ENCODE results near the gene C19orf38. TPM values are rescaled to one million over a fixed set of nuclear protein-coding genes. Genes with fewer than 3 reads are reported as not detected.

Gene C19orf38
- total and polyA plus RNA-seq, 4 donors = 0.97 to 3.9 (median 1.5) TPM

- DNase-seq (ENCODE audit: low spot score) = no peak
- Histone ChIP-seq H3K36me3 (ENCODE audit: control insufficient read depth in 4 of 4, insufficient read depth in 3 of 4, low read depth in 1 of 4, low read length in 3 of 4) (peaks cover 2 to 48% (median 7%) of the 10 kb centered on the region in 4 donors), H3K27ac (ENCODE audit: low read depth in 1 of 2, low read length in 2 of 2) (no peak overlapping the region), H3K27me3 (ENCODE audit: control insufficient read depth in 4 of 4, insufficient read depth in 4 of 4, low read length in 3 of 4) (no peaks in the 10 kb centered on the region), H3K4me3 (ENCODE audit: low read depth in 1 of 3, low read length in 3 of 3) (no peak overlapping the region), H3K9ac (ENCODE audit: low read depth in 1 of 2, low read length in 2 of 2) (no peak overlapping the region), H3K9me3 (ENCODE audit: control insufficient read depth in 4 of 4, low read length in 3 of 4) (no peaks in the 10 kb centered on the region), H3K4me1 (ENCODE audit: control insufficient read depth in 4 of 4, insufficient read depth in 4 of 4, low read length in 3 of 4) (no peaks in the 10 kb centered on the region)
- no peak for TF ChIP-seq RAD21 (IDR thresholded peaks at IDR 0.05)
- TF ChIP-seq FOXA2 (IDR thresholded peaks at IDR 0.05) = no peak
- TF ChIP-seq, protein P1, sequence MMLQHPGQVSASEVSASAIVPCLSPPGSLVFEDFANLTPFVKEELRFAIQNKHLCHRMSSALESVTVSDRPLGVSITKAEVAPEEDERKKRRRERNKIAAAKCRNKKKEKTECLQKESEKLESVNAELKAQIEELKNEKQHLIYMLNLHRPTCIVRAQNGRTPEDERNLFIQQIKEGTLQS (IDR thresholded peaks at IDR 0.05) = no peak
- no peak for TF ChIP-seq HNF4G (IDR thresholded peaks at IDR 0.05)
- no peak for TF ChIP-seq TAF1 (conservative IDR thresholded peaks at IDR 0.05)
- no peak for TF ChIP-seq FOXA1 (IDR thresholded peaks at IDR 0.05)
- no peak for TF ChIP-seq EGR1 (IDR thresholded peaks at IDR 0.05; ENCODE audit: low read depth in 2 of 2)
- no peak for TF ChIP-seq REST (IDR thresholded peaks at IDR 0.05)
- no peak for TF ChIP-seq HNF4A (conservative IDR thresholded peaks at IDR 0.05)
- TF ChIP-seq, protein P2, sequence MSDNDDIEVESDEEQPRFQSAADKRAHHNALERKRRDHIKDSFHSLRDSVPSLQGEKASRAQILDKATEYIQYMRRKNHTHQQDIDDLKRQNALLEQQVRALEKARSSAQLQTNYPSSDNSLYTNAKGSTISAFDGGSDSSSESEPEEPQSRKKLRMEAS (IDR thresholded peaks at IDR 0.05) = no peak
- TF ChIP-seq SP1 (IDR thresholded peaks at IDR 0.05) = no peak
- TF ChIP-seq RXRA (IDR thresholded peaks at IDR 0.05) = no peak
- TF ChIP-seq, protein P3, sequence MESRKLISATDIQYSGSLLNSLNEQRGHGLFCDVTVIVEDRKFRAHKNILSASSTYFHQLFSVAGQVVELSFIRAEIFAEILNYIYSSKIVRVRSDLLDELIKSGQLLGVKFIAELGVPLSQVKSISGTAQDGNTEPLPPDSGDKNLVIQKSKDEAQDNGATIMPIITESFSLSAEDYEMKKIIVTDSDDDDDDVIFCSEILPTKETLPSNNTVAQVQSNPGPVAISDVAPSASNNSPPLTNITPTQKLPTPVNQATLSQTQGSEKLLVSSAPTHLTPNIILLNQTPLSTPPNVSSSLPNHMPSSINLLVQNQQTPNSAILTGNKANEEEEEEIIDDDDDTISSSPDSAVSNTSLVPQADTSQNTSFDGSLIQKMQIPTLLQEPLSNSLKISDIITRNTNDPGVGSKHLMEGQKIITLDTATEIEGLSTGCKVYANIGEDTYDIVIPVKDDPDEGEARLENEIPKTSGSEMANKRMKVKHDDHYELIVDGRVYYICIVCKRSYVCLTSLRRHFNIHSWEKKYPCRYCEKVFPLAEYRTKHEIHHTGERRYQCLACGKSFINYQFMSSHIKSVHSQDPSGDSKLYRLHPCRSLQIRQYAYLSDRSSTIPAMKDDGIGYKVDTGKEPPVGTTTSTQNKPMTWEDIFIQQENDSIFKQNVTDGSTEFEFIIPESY (IDR thresholded peaks at IDR 0.05) = no peak
- no peak for TF ChIP-seq JUND (IDR thresholded peaks at IDR 0.05)
- TF ChIP-seq, protein P4, sequence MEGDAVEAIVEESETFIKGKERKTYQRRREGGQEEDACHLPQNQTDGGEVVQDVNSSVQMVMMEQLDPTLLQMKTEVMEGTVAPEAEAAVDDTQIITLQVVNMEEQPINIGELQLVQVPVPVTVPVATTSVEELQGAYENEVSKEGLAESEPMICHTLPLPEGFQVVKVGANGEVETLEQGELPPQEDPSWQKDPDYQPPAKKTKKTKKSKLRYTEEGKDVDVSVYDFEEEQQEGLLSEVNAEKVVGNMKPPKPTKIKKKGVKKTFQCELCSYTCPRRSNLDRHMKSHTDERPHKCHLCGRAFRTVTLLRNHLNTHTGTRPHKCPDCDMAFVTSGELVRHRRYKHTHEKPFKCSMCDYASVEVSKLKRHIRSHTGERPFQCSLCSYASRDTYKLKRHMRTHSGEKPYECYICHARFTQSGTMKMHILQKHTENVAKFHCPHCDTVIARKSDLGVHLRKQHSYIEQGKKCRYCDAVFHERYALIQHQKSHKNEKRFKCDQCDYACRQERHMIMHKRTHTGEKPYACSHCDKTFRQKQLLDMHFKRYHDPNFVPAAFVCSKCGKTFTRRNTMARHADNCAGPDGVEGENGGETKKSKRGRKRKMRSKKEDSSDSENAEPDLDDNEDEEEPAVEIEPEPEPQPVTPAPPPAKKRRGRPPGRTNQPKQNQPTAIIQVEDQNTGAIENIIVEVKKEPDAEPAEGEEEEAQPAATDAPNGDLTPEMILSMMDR (IDR thresholded peaks at IDR 0.05; ENCODE audit: low read depth, low read length, missing input control) = no peak
- no peak for TF ChIP-seq YY1 (IDR thresholded peaks at IDR 0.05)
- no peak for TF ChIP-seq GABPA (IDR thresholded peaks at IDR 0.05 in 1 of 2, conservative IDR thresholded peaks at IDR 0.05 in 1 of 2)
- 94% methylated on average over 11 of the region's 11 CpGs for WGBS
These were observed 70.1 kb downstream of the C19orf38 start for GRCh38 chr19:10918359-10918758.

Small RNA genes lying within 50 kb of the gene (small RNA-seq; reads per million reads assigned to genes)
- not detected for gene MIR199A1
- gene MIR6793 = not detected

Other genes with a start within 250 kb of the C19orf38 start
- 10 to 100 TPM; 13.0 to 21.6 TPM for gene SLC44A2, start 222.9 kb upstream of the C19orf38 start, total RNA-seq
- gene SLC44A2, start 222.9 kb upstream of the C19orf38 start, polyA plus RNA-seq = 10 to 100 TPM; 12.0 to 13.9 TPM
- gene ILF3, start 194.1 kb upstream of the C19orf38 start, total RNA-seq = 10 to 100 TPM; 53.8 to 85.1 TPM
- gene ILF3, start 194.1 kb upstream of the C19orf38 start, polyA plus RNA-seq = 10 to 100 TPM; 31.7 to 32.0 TPM
- 10 to 100 TPM; 13.2 to 28.3 TPM for gene QTRT1, start 147.0 kb upstream of the C19orf38 start, total RNA-seq
- gene QTRT1, start 147.0 kb upstream of the C19orf38 start, polyA plus RNA-seq = 10 to 100 TPM; 17.1 to 38.1 TPM
- gene DNM2, start 130.3 kb upstream of the C19orf38 start, total RNA-seq = 10 to 100 TPM; 79.5 to 95.1 TPM
- 10 to 100 TPM; 23.1 to 38.6 TPM for gene DNM2, start 130.3 kb upstream of the C19orf38 start, polyA plus RNA-seq
- gene TMED1, start 12.2 kb upstream of the C19orf38 start, total RNA-seq = 10 to 100 TPM; 17.8 to 24.7 TPM
- 10 to 100 TPM; 28.4 to 34.7 TPM for gene TMED1, start 12.2 kb upstream of the C19orf38 start, polyA plus RNA-seq
- 10 to 100 TPM; 12.6 to 18.3 TPM for gene CARM1, start 23.1 kb downstream of the C19orf38 start, total RNA-seq
- 10 to 100 TPM in 1 of 2 donors, 1 to 10 TPM in 1; 5.1 to 17.5 TPM for gene CARM1, start 23.1 kb downstream of the C19orf38 start, polyA plus RNA-seq
- 10 to 100 TPM; 34.7 to 37.4 TPM for gene YIPF2, start 80.2 kb downstream of the C19orf38 start, total RNA-seq
- 10 to 100 TPM; 13.2 to 36.9 TPM for gene YIPF2, start 80.2 kb downstream of the C19orf38 start, polyA plus RNA-seq
- 10 to 100 TPM; 18.8 to 25.2 TPM for gene TIMM29, start 80.4 kb downstream of the C19orf38 start, total RNA-seq
- 10 to 100 TPM in 1 of 2 donors, 1 to 10 TPM in 1; 9.4 to 10.4 TPM for gene TIMM29, start 80.4 kb downstream of the C19orf38 start, polyA plus RNA-seq
- gene SMARCA4, start 112.6 kb downstream of the C19orf38 start, total RNA-seq = 10 to 100 TPM; 28.9 to 35.4 TPM
- gene SMARCA4, start 112.6 kb downstream of the C19orf38 start, polyA plus RNA-seq = 10 to 100 TPM; 15.9 to 16.0 TPM
- 100 to 1,000 TPM in 1 of 2 donors, 10 to 100 TPM in 1; 99.5 to 141 TPM for gene LDLR, start 241.0 kb downstream of the C19orf38 start, total RNA-seq
- 10 to 100 TPM; 17.3 to 28.4 TPM for gene LDLR, start 241.0 kb downstream of the C19orf38 start, polyA plus RNA-seq